A549 (cell line): ENCODE results near the gene SLU7. TPM values are rescaled to one million over a fixed set of nuclear protein-coding genes. Genes with fewer than 3 reads are reported as not detected.

Experiments
- ATAC-seq, 2 experiments: fragments of 200-7000 bp in 1 of 2; fragments of >200 bp in 1 of 2; cut with Nextera tagmentation in 1 of 2; cut with Tn5 transposase in 1 of 2; 3 replicates each; pipeline versions ENCODE4 v1.8.0 to v1.9.1; 2018 to 2020; ENCODE audit warnings: mild to moderate bottlenecking in 1 of 2, moderate library complexity in 1 of 2
- CTCF ChIA-PET: fragments of 300-600 bp; sonication (Branson Sonifier 250); formaldehyde crosslinking; extraction: SDS; loops from one replicate; lab custom pipeline; 2021; ENCODE audit warnings: antibody characterized with exemption, inconsistent platforms; lab: Yijun Ruan, JAX
- POLR2A ChIA-PET: fragments of 350-600 bp; formaldehyde crosslinking; extraction: SDS; loops from one replicate; lab custom pipeline; 2021; ENCODE audit warnings: antibody characterized with exemption, inconsistent platforms; lab: Yijun Ruan, JAX
- DNase-seq, 2 experiments: peaks; one replicate each; pipeline versions ENCODE4 v3.0.0 to v3.0.0-alpha.2; 2011 to 2016; ENCODE audit warnings: low read depth in 1 of 2, low spot score in 1 of 2
- FAIRE-seq: peaks from 2 replicates; lab custom pipeline; 2011; peaks lifted over from hg19 to GRCh38; lab: Jason Lieb, UNC
- H3K27ac ChIP-seq, 2 experiments: fragments of >200 bp; sonication (Bioruptor Twin); formaldehyde crosslinking; 3 replicates each; pipeline ENCODE4 v1.5.1; 2016 to 2017
- H3K4me1 ChIP-seq: fragments of >200 bp; sonication (Bioruptor Twin); formaldehyde crosslinking; 3 replicates; pipeline ENCODE4 v1.6.1; 2016
- H3K4me2 ChIP-seq: fragments of >200 bp; sonication (Bioruptor Twin); formaldehyde crosslinking; 3 replicates; pipeline ENCODE4 v1.6.1; 2016
- H3K4me3 ChIP-seq: fragments of >200 bp; sonication (Bioruptor Twin); formaldehyde crosslinking; 3 replicates; pipeline ENCODE4 v1.5.1; 2016
- H3K9me3 ChIP-seq: fragments of >200 bp; sonication (Bioruptor Twin); formaldehyde crosslinking; 3 replicates; pipeline ENCODE4 v1.6.1; 2016
- CBX2 ChIP-seq: fragments of 200-600 bp; sonication (generic); IDR thresholded peaks from 2 replicates; pipeline ENCODE4 v1.6.1; 2016; ENCODE audit warnings: low read depth, mild to moderate bottlenecking, borderline replicate concordance
- CHD4 ChIP-seq: fragments of 200-600 bp; sonication (generic); IDR thresholded peaks from 2 replicates; pipeline ENCODE4 v1.6.1; 2016; ENCODE audit warnings: antibody characterized with exemption, mild to moderate bottlenecking, borderline replicate concordance
- ESRRA ChIP-seq: fragments of 150-350 bp; IDR thresholded peaks from 2 replicates; pipeline ENCODE4 v1.6.1; 2014; ENCODE audit warnings: mild to moderate bottlenecking, low read length, borderline replicate concordance
- HDAC2 ChIP-seq: fragments of 200-600 bp; sonication (generic); IDR thresholded peaks from 2 replicates; pipeline ENCODE4 v1.6.1; 2016
- JUN ChIP-seq, 2 experiments: fragments of >200 bp; sonication (Bioruptor Twin); formaldehyde crosslinking; IDR thresholded peaks; 2 replicates in 1 of 2; 3 replicates in 1 of 2; pipeline ENCODE4 v1.6.1; 2016 to 2017
- KDM5A ChIP-seq: fragments of 200-600 bp; sonication (generic); IDR thresholded peaks from 2 replicates; pipeline ENCODE4 v1.6.1; 2016; ENCODE audit warnings: antibody characterized with exemption, mild to moderate bottlenecking
- PHF8 ChIP-seq: fragments of 200-600 bp; sonication (generic); IDR thresholded peaks from 2 replicates; pipeline ENCODE4 v1.6.1; 2016; ENCODE audit warnings: low read depth, mild to moderate bottlenecking, antibody characterized with exemption, moderate library complexity, borderline replicate concordance
- POLR2A ChIP-seq: IDR thresholded peaks from 2 replicates; pipeline ENCODE4 v1.6.1; 2012; ENCODE audit warnings: mild to moderate bottlenecking, low read length
- RCOR1 ChIP-seq: fragments of 150-350 bp; IDR thresholded peaks from 2 replicates; pipeline ENCODE4 v1.6.1; 2014; ENCODE audit warnings: antibody characterized with exemption, low read length, low read depth
- ZC3H11A ChIP-seq: fragments of 450-650 bp; IDR thresholded peaks from 2 replicates; pipeline ENCODE4 v1.6.1; 2014; ENCODE audit warnings: antibody characterized with exemption, mild to moderate bottlenecking
- WGBS: methylation state at CpG from one replicate; pipeline ENCODE4 v1.1.6; 2017; ENCODE audit errors: missing lambda C conversion rate; 5-methylcytosine and 5-hydroxymethylcytosine counted together
- polyA plus RNA-seq, 4 experiments: library from polyadenylated mRNA; depleted of rRNA in 3 of 4; stranded (reverse); fragments of >200 nt; fragmentation: RNase III in 1 of 4; extraction: RNeasy Plus Mini Kit Qiagen cat#74134 plus additional on column Dnase treatment in 1 of 4; gene quantifications; 2 replicates in 3 of 4; 3 replicates in 1 of 4; pipeline ENCODE4 v1.2.3, GENCODE V29; 2011 to 2017
- TF ChIP-seq, protein P1 (sequence below): fragments of >200 bp; sonication (Bioruptor Twin); formaldehyde crosslinking; IDR thresholded peaks from 3 replicates; pipeline ENCODE4 v1.5.1; 2016
- TF ChIP-seq, protein P2 (sequence below): fragments of >200 bp; sonication (Bioruptor Twin); formaldehyde crosslinking; IDR thresholded peaks from 3 replicates; pipeline ENCODE4 v1.6.1; 2016
- TF ChIP-seq, protein P3 (sequence below): IDR thresholded peaks from 2 replicates; pipeline ENCODE4 v1.6.1; 2012; ENCODE audit warnings: low read depth, borderline replicate concordance
- TF ChIP-seq, protein P4 (sequence below): IDR thresholded peaks from 2 replicates; pipeline ENCODE4 v1.6.1; 2012

The SLU7 gene
- polyA plus RNA-seq, 2 of the 4 experiments (the other 2 are of a cell fraction) = 67.0 to 75.5 TPM

DNA sequence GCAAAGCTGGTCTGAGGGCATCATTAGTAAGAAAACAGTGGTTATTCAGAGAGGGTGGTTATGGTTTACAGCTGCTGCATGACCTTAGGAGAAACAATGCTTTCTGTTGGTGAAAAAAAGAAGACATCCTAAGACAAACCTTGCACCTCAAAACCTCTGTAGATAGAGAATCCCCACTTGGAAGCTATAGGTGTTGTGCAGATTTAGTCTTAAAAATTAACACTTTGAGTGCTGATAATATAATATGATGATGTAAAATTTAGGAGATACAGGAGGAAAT lies 1.4 kb upstream of the SLU7 start:
- peak overlapping the region; percentile 75; the same call in 1 of the 3 replicates for H3K4me3 ChIP-seq
- H3K4me1 ChIP-seq = peaks cover 42% of the 10 kb centered on the region
- ATAC-seq = no peak
- no peak for DNase-seq
- FAIRE-seq = no peak
- no peak for TF ChIP-seq CBX2
- no peaks in the 10 kb centered on the region for H3K9me3 ChIP-seq
- ChIA-PET POLR2A (no interaction called here), CTCF (interaction anchor here (14.8 kb wide), 1 partner anchor 19 kb away, joined by 139 read pairs; no protein-coding TSS in a partner anchor)
- peak overlapping the region; percentile 53 to 81; a peak in 4 of 6 replicates for H3K27ac ChIP-seq
- peak overlapping the region; percentile 86 for H3K4me2 ChIP-seq

DNA sequence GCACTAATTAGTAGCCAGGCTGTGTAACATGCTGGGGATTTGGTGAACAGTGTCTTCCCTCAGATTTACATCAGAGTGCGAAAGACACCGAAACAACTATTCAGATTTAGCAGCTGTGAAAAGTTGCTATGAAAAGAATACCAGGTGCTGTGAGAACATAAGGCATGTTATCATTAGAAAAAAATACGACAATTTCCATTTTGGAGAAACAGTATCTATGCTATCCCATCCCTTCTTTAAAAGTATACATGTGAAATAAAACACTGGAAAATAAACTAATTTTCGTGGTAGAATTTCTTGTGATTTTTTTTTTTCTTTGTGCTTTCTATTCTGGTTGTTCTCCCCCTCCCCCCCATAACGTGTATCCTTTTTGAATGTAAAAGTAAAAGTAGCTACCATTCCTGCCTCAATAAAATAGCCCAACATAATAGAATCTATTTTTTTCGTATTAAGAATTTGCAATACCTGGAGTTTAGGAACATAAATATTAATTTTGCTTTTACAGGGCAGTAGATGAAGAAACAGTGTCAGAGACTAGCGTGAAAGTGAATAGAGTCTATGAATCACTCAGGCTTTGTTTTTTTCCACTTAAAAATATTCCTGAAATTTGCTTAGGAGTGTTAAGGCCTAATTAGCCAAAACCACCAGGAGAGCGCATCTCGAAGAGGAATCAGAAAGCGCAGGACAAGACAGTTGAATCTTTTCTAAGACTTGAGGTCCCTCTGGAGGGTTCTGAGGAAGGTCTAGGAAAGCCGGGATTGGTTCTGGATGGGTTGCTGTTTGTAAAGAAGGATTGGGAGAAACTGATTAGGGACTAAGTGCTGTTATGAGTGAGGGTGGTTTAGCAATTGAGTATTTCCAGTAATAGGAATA lies 813 bp upstream of the SLU7 start:
- Histone ChIP-seq H3K4me3 (peak overlapping the region; percentile 75), H3K4me1 (peaks cover 42% of the 10 kb centered on the region), H3K9me3 (no peaks in the 10 kb centered on the region), H3K27ac (peak overlapping the region; percentile 81 to 89), H3K4me2 (peak overlapping the region; percentile 86)
- FAIRE-seq (no peak), ATAC-seq (peak; percentile 4 to 11; a peak in 4 of 6 replicates), DNase-seq (no peak)
- 33% methylated on average over 11 of the region's 11 CpGs for WGBS
- ChIA-PET POLR2A (interaction anchor here (0.7 to 1.6 kb wide), 8 partner anchors 15 to 1126 kb away, joined by 3 to 8 read pairs (median 4); no protein-coding TSS in a partner anchor), CTCF (interaction anchor here (1.2 to 14.8 kb wide), 2 partner anchors 20 to 29 kb away, joined by 4 to 139 read pairs; no protein-coding TSS in a partner anchor)
- TF ChIP-seq HDAC2 = no peak
- 0 out of 2 replicates have a peak, but pooled peaks have one; percentile 9 for TF ChIP-seq KDM5A

DNA sequence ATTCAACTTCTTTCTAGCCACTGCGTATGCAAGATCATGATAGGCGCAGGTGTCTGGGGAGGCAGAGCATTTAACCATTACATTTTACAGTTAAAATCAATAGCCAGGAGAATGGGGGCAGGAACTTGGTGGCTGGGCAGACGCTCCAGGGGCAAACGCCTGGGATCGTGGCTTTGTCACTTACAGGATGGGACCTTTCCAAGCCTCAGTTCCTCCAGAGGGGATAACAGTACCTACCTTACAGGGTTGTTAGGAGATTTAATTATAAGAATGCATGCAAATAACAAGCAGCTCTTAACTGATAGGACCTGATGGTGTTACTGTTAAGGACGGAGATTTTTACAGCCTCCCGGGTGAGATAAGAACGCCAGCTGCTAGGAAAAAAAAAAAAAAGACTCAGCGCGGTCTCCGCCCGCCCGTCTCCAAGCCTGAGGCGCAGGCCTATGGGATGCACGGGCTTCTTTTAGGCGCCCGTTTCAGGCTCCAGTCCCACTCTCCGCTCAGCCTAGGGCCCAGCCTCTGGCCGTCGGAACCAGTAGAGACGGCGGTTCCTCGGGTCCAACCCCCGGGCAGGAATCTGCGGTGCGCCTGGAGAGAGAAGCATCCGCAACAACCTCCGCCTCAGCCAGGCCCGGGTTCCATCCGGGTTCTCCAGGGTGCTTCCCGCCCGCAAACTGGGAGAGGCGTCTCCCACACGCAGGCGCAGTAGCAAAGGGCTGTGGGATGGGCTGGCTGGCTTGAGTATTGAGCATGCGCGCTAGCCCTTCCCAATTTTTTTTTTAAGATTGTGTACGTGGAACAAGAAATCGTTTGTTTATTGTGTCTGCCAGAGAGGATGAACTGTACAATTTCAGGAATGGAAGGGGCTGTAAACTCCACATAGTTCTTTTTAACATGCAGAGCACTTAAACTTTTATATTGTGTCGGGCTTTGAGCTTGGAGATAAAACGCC lies 19.2 kb downstream of the SLU7 start, which contains the start of gene FAM200C:
TSS of gene FAM200C (minus strand) at position 653 of the 952 bp plus-strand sequence. CDS start 4,564 bp downstream, outside the sequence.
- DNase-seq = peak; percentile 94 to 97
- peak within 1 kb of the TSS; percentile 89 to 97 for H3K27ac ChIP-seq
- peak within 1 kb of the TSS; percentile 90 for H3K4me2 ChIP-seq
- POLR2A ChIA-PET = interaction anchor here (0.6 to 1.1 kb wide), 7 partner anchors 9 to 281 kb away, joined by 3 to 5 read pairs (median 4); partner anchors contain the start of genes PWWP2A and SLU7
- peak within 1 kb of the TSS; percentile 66 for H3K4me3 ChIP-seq
- WGBS = 3% methylated on average over 41 of the region's 41 CpGs
- FAIRE-seq = peak; percentile 28
- TF ChIP-seq JUN (IDR thresholded peaks at IDR 0.05) (peak; percentile 73 to 94), PHF8 (peak; percentile 100), ZC3H11A (no peak), POLR2A (peak; percentile 93), RCOR1 (no peak), ESRRA (no peak), CHD4 (no peak)
- TF ChIP-seq, protein P1, sequence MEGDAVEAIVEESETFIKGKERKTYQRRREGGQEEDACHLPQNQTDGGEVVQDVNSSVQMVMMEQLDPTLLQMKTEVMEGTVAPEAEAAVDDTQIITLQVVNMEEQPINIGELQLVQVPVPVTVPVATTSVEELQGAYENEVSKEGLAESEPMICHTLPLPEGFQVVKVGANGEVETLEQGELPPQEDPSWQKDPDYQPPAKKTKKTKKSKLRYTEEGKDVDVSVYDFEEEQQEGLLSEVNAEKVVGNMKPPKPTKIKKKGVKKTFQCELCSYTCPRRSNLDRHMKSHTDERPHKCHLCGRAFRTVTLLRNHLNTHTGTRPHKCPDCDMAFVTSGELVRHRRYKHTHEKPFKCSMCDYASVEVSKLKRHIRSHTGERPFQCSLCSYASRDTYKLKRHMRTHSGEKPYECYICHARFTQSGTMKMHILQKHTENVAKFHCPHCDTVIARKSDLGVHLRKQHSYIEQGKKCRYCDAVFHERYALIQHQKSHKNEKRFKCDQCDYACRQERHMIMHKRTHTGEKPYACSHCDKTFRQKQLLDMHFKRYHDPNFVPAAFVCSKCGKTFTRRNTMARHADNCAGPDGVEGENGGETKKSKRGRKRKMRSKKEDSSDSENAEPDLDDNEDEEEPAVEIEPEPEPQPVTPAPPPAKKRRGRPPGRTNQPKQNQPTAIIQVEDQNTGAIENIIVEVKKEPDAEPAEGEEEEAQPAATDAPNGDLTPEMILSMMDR = no peak
- TF ChIP-seq, protein P2, sequence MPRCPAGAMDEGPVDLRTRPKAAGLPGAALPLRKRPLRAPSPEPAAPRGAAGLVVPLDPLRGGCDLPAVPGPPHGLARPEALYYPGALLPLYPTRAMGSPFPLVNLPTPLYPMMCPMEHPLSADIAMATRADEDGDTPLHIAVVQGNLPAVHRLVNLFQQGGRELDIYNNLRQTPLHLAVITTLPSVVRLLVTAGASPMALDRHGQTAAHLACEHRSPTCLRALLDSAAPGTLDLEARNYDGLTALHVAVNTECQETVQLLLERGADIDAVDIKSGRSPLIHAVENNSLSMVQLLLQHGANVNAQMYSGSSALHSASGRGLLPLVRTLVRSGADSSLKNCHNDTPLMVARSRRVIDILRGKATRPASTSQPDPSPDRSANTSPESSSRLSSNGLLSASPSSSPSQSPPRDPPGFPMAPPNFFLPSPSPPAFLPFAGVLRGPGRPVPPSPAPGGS = peak; percentile 94
- TF ChIP-seq, protein P3, sequence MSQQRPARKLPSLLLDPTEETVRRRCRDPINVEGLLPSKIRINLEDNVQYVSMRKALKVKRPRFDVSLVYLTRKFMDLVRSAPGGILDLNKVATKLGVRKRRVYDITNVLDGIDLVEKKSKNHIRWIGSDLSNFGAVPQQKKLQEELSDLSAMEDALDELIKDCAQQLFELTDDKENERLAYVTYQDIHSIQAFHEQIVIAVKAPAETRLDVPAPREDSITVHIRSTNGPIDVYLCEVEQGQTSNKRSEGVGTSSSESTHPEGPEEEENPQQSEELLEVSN = peak; percentile 81
- TF ChIP-seq, protein P4, sequence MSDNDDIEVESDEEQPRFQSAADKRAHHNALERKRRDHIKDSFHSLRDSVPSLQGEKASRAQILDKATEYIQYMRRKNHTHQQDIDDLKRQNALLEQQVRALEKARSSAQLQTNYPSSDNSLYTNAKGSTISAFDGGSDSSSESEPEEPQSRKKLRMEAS = 0 out of 2 replicates have a peak, but pooled peaks have one; percentile 51
- H3K4me1 ChIP-seq = peaks cover 19% of the 10 kb centered on the region
- peak; percentile 97 to 98 for ATAC-seq
- H3K9me3 ChIP-seq = no peaks in the 10 kb centered on the region
- CTCF ChIA-PET = interaction anchor here (1.5 kb wide), 1 partner anchor 20 kb away, joined by 4 read pairs; no protein-coding TSS in a partner anchor
